Liver (tissue), 9 donors: ENCODE measurements around the gene GON4L. TPM values are rescaled to one million over a fixed set of nuclear protein-coding genes. Genes with fewer than 3 reads are reported as not detected.

Source experiments
- DNase-seq: peaks from one replicate; pipeline ENCODE4 v3.0.0-alpha.2; 2017; ENCODE audit warnings: low spot score
- H3K27ac ChIP-seq, 2 donors: one replicate each; pipeline ENCODE4 v1.7.0; 2013; ENCODE audit warnings: inconsistent platforms in 2 of 2, low read length in 2 of 2, control low read depth in 1 of 2, low read depth in 1 of 2, mild to moderate bottlenecking in 1 of 2
- H3K27me3 ChIP-seq, 4 donors: one replicate each; pipeline versions ENCODE4 v1.6.1 to v1.7.0; 2013; ENCODE audit warnings: low read length in 3 of 4, inconsistent platforms in 1 of 4, mild to moderate bottlenecking in 1 of 4, moderate library complexity in 1 of 4; ENCODE audit not compliant: control insufficient read depth in 4 of 4, insufficient read depth in 4 of 4
- H3K36me3 ChIP-seq, 4 donors: one replicate each; pipeline versions ENCODE4 v1.6.1 to v1.7.0; 2013; ENCODE audit warnings: low read length in 3 of 4, mild to moderate bottlenecking in 3 of 4, low read depth in 1 of 4, moderate library complexity in 1 of 4; ENCODE audit not compliant: control insufficient read depth in 4 of 4, insufficient read depth in 3 of 4
- H3K4me1 ChIP-seq, 4 donors: one replicate each; pipeline versions ENCODE4 v1.6.1 to v1.7.0; 2013; ENCODE audit warnings: low read length in 3 of 4, mild to moderate bottlenecking in 3 of 4, moderate library complexity in 1 of 4; ENCODE audit not compliant: control insufficient read depth in 4 of 4, insufficient read depth in 4 of 4
- H3K4me3 ChIP-seq, 3 donors: one replicate each; pipeline versions ENCODE4 v1.6.1 to v1.7.0; 2013; ENCODE audit warnings: low read length in 3 of 3, control low read depth in 1 of 3, low read depth in 1 of 3, mild to moderate bottlenecking in 1 of 3
- H3K9ac ChIP-seq, 2 donors: one replicate each; pipeline ENCODE4 v1.7.0; 2013; ENCODE audit warnings: low read length in 2 of 2, mild to moderate bottlenecking in 2 of 2, moderate library complexity in 2 of 2, control low read depth in 1 of 2, low read depth in 1 of 2
- H3K9me3 ChIP-seq, 4 donors: one replicate each; pipeline versions ENCODE4 v1.6.1 to v1.7.0; 2013; ENCODE audit warnings: low read length in 3 of 4; ENCODE audit not compliant: control insufficient read depth in 4 of 4
- CTCF ChIP-seq: fragments of 150-350 bp; IDR thresholded peaks from 2 replicates; pipeline ENCODE4 v1.5.1; 2017; ENCODE audit warnings: improper control_type of control experiment, low read depth, low read length; ENCODE audit not compliant: missing input control
- EGR1 ChIP-seq, 2 donors: IDR thresholded peaks; 2 replicates each; pipeline ENCODE4 v1.6.1; 2016 to 2018; ENCODE audit warnings: antibody characterized with exemption in 2 of 2, low read depth in 2 of 2
- FOXA1 ChIP-seq: IDR thresholded peaks from 2 replicates; pipeline ENCODE4 v1.6.1; 2016; ENCODE audit warnings: antibody characterized with exemption
- FOXA2 ChIP-seq: IDR thresholded peaks from 2 replicates; pipeline ENCODE4 v1.6.1; 2016; ENCODE audit warnings: antibody characterized with exemption
- GABPA ChIP-seq, 2 donors: IDR thresholded peaks in 1 of 2; conservative IDR thresholded peaks in 1 of 2; 2 replicates each; pipeline ENCODE4 v1.6.1; 2016; ENCODE audit warnings: antibody characterized with exemption in 2 of 2, mild to moderate bottlenecking in 1 of 2, moderate library complexity in 1 of 2
- HNF4A ChIP-seq, 2 donors: conservative IDR thresholded peaks; 2 replicates each; pipeline ENCODE4 v1.6.1; 2016; ENCODE audit warnings: antibody characterized with exemption in 2 of 2, mild to moderate bottlenecking in 2 of 2
- HNF4G ChIP-seq: IDR thresholded peaks from 2 replicates; pipeline ENCODE4 v1.6.1; 2016; ENCODE audit warnings: antibody characterized with exemption
- JUND ChIP-seq, 2 donors: IDR thresholded peaks; 2 replicates each; pipeline ENCODE4 v1.6.1; 2016; ENCODE audit warnings: antibody characterized with exemption in 2 of 2
- NR2F2 ChIP-seq: IDR thresholded peaks from 2 replicates; pipeline ENCODE4 v1.6.1; 2016; ENCODE audit warnings: antibody characterized with exemption
- RAD21 ChIP-seq, 2 donors: IDR thresholded peaks; 2 replicates each; pipeline ENCODE4 v1.6.1; 2016; ENCODE audit warnings: antibody characterized with exemption in 2 of 2, mild to moderate bottlenecking in 2 of 2
- REST ChIP-seq: IDR thresholded peaks from 2 replicates; pipeline ENCODE4 v1.6.1; 2016; ENCODE audit warnings: antibody characterized with exemption, mild to moderate bottlenecking
- RXRA ChIP-seq, 2 donors: IDR thresholded peaks; 2 replicates each; pipeline ENCODE4 v1.6.1; 2017 to 2018; ENCODE audit warnings: antibody characterized with exemption in 2 of 2, mild to moderate bottlenecking in 1 of 2
- SP1 ChIP-seq: IDR thresholded peaks from 2 replicates; pipeline ENCODE4 v1.6.1; 2018; ENCODE audit warnings: antibody characterized with exemption, mild to moderate bottlenecking
- TAF1 ChIP-seq: conservative IDR thresholded peaks from 2 replicates; pipeline ENCODE4 v1.6.1; 2016; ENCODE audit warnings: antibody characterized with exemption, mild to moderate bottlenecking
- YY1 ChIP-seq: IDR thresholded peaks from 2 replicates; pipeline ENCODE4 v1.6.1; 2016; ENCODE audit warnings: antibody characterized with exemption, mild to moderate bottlenecking
- WGBS: extraction: QIAGEN DNeasy Blood & Tissue Kit; methylation state at CpG from one replicate; pipeline ENCODE4 v1.1.7; 2013; 5-methylcytosine and 5-hydroxymethylcytosine counted together
- polyA plus RNA-seq, 2 donors: library from polyadenylated mRNA; stranded (reverse) in 1 of 2; unstranded in 1 of 2; fragments of 200-250 nt in 1 of 2; fragments of >200 nt in 1 of 2; fragmentation: Nextera tagmentation in 1 of 2; extraction: Ambion mirVana in 1 of 2; gene quantifications; one replicate each; pipeline versions ENCODE4 v1.2.1 to v1.2.3, GENCODE V29; 2013 to 2015
- total RNA-seq, 2 donors: library from RNA; depleted of rRNA; stranded (reverse); fragments of >200 nt; gene quantifications; one replicate each; pipeline ENCODE4 v1.2.3, GENCODE V29; 2014
- TF ChIP-seq, protein P1 (sequence below): IDR thresholded peaks from 2 replicates; pipeline ENCODE4 v1.6.1; 2016; ENCODE audit warnings: antibody characterized with exemption
- TF ChIP-seq, protein P2 (sequence below): IDR thresholded peaks from 2 replicates; pipeline ENCODE4 v1.6.1; 2016; ENCODE audit warnings: antibody characterized with exemption
- TF ChIP-seq, protein P3 (sequence below): IDR thresholded peaks from 2 replicates; pipeline ENCODE4 v1.6.1; 2016; ENCODE audit warnings: antibody characterized with exemption
- donor health status: healthy.
- donor health status: healthy.
- donor health status: healthy.
- donor health status: healthy.
- donor health status: healthy.

Gene GON4L
- total and polyA plus RNA-seq, 4 donors: 5.7 to 26.2 (median 15.7) TPM

DNA sequence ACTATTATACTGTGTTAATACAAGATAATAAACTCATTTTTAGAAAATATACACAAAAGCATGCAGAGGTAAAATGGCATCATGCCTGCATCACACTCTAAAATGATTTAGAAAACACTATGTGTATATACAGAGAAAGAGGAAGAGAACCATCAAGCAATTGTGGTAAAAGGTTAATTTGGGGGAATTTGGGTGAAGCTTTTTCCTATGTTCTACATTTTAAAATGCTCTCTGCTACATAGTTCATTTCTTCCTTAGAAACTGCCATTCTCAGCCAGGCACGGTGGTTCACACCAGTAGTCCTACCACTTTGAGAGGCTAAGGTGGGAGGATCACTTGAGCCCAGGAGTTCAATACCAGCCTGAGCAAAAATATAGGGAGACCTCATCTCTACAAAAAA is 44.1 kb downstream of the GON4L start:
- Histone ChIP-seq H3K36me3 (peaks cover 8 to 34% (median 24%) of the 10 kb centered on the region in 4 donors), H3K27ac (no peak overlapping the region), H3K4me1 (no peaks in the 10 kb centered on the region), H3K4me3 (no peak overlapping the region), H3K27me3 (no peaks in the 10 kb centered on the region), H3K9me3 (no peaks in the 10 kb centered on the region), H3K9ac (no peak overlapping the region)
- WGBS: 93% methylated on average over 1 of the region's 1 CpG
- DNase-seq: no peak
- TF ChIP-seq REST: no peak

DNA sequence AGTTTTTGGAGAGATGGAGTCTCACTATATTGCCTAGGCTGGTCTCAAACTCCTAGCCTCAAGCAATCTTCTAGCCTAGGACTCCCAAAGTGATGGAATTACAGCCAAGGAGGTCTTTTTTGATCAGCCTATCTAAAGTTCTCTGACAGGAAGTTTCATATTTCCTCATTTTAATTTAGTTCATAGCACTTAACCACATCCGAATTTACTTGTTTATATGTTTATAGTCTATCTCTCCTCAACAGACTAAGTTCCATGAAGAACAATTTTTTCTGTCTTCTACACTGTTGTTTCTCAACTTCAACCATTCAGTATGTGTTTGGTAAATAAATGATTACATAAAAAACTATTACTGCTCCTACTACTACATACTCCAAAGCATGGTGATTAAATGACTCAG is 47.9 kb downstream of the GON4L start:
- peaks cover 7 to 25% (median 17%) of the 10 kb centered on the region in 4 donors for H3K36me3 ChIP-seq
- H3K9ac ChIP-seq: no peak overlapping the region
- 82% methylated on average over 1 of the region's 1 CpG for WGBS

More for the DNA sequence above, 47.9 kb downstream of the GON4L start:
- no peak for TF ChIP-seq FOXA2
- TF ChIP-seq EGR1 (IDR thresholded peaks at IDR 0.05; ENCODE audit: low read depth in 2 of 2): no peak
- no peak for TF ChIP-seq YY1
- TF ChIP-seq NR2F2: no peak
- TF ChIP-seq FOXA1: no peak
- no peak for TF ChIP-seq RXRA (IDR thresholded peaks at IDR 0.05)
- TF ChIP-seq, protein P1, sequence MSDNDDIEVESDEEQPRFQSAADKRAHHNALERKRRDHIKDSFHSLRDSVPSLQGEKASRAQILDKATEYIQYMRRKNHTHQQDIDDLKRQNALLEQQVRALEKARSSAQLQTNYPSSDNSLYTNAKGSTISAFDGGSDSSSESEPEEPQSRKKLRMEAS: no peak
- TF ChIP-seq CTCF: no peak
- TF ChIP-seq HNF4G: no peak
- TF ChIP-seq, protein P2, sequence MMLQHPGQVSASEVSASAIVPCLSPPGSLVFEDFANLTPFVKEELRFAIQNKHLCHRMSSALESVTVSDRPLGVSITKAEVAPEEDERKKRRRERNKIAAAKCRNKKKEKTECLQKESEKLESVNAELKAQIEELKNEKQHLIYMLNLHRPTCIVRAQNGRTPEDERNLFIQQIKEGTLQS: no peak
- TF ChIP-seq RAD21 (IDR thresholded peaks at IDR 0.05): no peak
- TF ChIP-seq SP1: no peak
- no peak for TF ChIP-seq GABPA (IDR thresholded peaks at IDR 0.05 in 1 of 2, conservative IDR thresholded peaks at IDR 0.05 in 1 of 2)
- TF ChIP-seq, protein P3, sequence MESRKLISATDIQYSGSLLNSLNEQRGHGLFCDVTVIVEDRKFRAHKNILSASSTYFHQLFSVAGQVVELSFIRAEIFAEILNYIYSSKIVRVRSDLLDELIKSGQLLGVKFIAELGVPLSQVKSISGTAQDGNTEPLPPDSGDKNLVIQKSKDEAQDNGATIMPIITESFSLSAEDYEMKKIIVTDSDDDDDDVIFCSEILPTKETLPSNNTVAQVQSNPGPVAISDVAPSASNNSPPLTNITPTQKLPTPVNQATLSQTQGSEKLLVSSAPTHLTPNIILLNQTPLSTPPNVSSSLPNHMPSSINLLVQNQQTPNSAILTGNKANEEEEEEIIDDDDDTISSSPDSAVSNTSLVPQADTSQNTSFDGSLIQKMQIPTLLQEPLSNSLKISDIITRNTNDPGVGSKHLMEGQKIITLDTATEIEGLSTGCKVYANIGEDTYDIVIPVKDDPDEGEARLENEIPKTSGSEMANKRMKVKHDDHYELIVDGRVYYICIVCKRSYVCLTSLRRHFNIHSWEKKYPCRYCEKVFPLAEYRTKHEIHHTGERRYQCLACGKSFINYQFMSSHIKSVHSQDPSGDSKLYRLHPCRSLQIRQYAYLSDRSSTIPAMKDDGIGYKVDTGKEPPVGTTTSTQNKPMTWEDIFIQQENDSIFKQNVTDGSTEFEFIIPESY: no peak
- TF ChIP-seq REST: no peak
- no peak for TF ChIP-seq JUND (IDR thresholded peaks at IDR 0.05)
- TF ChIP-seq HNF4A (conservative IDR thresholded peaks at IDR 0.05): no peak
- TF ChIP-seq TAF1: no peak
- no peaks in the 10 kb centered on the region for H3K27me3 ChIP-seq
- no peaks in the 10 kb centered on the region for H3K9me3 ChIP-seq
- no peak overlapping the region for H3K27ac ChIP-seq
- H3K4me3 ChIP-seq: no peak overlapping the region
- DNase-seq: no peak
- no peaks in the 10 kb centered on the region for H3K4me1 ChIP-seq
